DMS 273 (cell line): ENCODE measurements around the gene UBE2F.

Source experiments
- DNase-seq: peaks from one replicate; lab custom pipeline; 2025; ENCODE audit not compliant: unreplicated experiment; lab: John Stamatoyannopoulos, UW

Gene UBE2F

DNA sequence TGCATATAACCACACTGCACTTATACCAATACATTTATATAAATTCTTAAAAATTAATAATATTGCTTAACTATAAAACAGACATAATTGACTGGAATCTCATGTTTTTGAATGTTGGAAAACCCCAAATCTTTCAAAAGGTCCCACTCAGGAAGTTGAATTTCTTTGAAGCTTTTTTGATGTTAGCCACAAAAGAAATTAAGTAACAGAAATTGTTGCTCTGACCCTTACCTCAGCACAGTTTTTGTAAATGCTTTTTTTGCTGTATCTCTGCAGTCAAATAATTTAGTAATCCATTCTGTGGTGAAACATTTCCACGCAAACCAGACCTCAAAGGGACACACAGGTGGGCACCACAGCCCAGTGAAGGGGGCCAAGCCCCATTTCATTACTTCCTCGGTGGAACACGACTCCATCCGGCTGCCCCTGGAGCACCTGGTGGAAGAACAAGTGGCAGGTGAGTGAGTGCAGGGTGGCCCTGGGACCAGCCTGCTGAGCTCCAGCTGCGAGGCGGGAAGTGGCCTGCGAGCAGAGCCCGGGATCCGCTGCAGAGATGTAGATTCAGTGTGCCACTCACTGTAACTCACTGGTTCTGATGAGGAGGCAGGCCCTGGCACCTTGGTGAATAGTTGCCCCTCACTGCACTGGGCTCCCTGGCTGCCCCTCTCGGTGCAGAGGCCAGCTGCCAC, 102.4 kb downstream of the UBE2F start:
- no peak for DNase-seq

DNA sequence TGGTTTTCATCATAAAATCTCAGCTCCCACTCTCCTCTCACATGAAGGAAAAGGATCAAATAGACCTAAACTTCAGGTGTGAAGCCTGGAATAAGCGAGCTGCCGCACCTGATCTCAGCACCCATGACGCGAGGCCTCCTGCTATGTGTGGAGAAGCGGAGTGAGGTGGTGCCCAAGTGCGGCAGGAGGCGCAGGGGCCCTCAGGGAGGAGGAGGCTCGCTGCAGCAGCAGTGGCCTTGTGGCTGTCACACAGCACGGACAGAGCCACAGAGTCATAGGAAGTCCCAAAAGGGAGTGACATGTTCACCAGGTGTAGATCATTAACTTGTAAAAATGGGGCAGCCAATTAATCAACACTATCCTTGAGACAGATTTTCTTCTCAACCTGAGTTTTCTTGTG, 103.1 kb downstream of the UBE2F start:
- no peak for DNase-seq

DNA sequence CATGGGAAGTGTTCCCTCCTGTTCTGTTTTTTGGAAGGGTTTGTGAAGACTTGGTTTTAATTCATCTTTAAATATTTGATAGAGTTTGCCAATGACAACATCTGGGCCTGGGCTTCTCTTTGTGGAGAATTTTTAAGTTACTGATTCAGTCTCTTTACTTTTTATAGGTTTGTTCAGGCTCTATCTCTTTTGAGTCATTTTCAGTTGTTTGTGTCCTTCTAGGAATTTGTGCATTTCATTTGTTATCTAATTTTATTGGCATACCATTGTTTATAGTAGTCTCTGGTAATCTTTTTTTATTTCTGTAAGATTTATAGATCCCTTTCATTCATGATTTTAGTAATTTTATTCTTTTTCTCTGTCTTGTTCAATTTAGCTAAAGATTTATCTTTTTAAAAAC, 108.6 kb downstream of the UBE2F start:
- DNase-seq: no peak

DNA sequence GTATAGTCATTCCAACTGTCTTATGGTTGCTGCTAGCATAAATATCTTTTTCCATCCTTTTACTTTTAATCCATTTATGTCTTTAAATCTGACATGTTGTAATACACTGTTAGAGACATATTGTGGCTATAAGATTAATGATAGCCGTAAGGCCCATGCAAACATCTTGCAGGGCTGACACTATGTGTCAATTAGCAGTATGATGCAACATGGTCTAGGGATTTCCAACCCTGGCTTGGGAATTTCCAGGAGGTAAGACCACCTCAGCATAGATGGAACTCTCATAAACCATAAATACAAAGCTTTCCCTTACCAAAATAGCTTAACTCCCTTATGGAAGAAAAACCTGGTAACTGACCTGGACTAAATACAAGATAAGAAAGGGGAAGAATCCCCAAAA, 110.5 kb downstream of the UBE2F start:
- no peak for DNase-seq

DNA sequence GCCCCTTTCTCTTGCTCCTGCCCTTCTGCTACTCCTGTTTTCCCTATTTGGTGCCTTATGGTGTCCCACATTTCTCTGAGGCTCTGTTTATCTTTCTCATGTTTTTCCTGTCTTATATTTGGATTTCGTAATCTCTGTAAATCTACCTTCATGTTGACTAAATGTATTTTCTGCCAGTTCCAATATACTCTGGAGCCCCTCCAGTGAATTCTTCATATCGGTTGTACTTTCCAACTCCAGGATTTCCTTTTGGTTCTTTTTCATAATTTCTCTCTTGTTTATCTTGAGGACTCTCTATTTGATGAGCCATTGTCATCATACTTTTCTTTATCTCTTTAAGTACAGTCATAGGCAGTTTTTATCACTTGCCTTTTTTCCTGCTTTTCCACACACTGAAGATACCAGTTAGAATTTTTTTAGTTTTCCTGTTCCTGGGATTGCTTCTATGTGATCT, 113.1 kb downstream of the UBE2F start:
- DNase-seq: no peak

DNA sequence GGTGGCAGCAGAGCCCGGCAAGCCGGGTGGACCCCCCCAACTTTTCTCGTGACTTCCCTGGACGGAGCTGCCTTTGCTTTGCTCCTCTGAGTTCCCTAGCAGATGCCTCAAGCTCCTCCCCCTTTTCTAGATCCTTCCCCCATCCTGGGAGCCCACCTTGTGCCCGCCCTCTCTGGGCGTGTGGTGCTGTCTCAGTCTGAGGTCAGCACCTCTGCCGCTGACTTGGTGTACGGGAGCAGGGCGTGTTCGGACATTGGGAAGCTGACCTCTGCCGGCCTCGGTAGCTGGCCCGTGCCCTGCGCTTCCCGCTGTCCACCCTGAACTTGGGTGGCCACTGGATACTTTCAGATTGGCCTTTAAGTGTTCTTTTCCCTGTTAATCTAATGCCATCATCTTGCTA, 113.7 kb downstream of the UBE2F start:
- DNase-seq: no peak

DNA sequence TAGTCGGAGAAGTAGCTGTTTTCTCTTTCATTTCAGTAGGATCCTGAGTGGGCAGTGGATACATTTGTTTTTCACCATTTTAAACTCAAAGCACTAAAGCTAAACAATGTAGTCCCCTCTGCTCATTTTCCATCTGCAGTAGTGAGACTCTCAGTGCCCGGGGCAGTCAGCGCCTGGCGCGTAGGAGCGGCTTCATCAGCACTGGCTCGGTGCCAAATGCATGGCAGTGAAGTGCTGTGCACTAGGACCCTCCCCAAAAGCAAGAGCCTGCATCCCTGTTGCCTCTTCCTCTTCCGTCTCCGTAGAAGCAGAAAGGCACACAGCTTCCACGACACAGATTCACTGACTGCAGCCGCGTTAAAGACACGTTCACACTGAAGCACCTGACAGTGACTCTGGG, 114.3 kb downstream of the UBE2F start:
- DNase-seq: no peak

DNA sequence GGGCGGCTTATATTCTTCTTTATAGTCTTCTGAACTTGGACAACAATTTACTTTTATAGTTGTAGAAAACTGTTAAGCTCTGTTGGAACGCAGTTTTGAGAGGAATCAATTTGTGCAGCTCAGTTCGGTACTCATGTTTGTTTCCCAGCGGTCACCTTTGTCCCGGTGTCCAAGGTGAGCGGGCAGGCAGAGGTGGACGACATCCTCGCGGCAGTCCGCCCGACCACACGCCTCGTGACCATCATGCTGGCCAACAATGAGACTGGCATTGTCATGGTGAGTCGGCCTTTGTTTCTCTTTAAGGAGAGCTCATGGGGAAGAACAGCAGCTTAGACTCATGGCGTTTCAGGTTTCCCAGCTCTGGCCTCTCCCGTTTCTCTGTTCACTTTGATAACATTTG, 114.7 kb downstream of the UBE2F start:
- no peak for DNase-seq

DNA sequence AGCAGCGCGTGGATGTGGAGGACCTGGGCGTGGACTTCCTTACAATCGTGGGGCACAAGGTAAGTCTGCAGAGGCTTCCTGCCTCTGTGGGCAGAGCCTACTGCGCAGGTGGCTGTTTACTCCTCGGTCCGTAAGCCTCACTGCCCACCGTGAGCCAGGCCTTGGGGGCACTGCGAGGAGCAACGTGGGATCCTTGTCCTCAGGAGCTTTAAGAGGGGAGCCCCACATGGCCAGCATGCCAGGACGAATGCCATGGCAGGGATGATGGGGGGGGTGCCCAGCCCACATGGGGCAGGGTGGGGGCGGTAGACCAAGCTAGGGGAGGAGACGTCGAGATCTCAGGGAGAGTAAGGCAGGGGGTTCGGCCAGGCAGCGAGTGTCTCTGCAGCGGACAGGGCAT, 115.3 kb downstream of the UBE2F start:
- DNase-seq: no peak

DNA sequence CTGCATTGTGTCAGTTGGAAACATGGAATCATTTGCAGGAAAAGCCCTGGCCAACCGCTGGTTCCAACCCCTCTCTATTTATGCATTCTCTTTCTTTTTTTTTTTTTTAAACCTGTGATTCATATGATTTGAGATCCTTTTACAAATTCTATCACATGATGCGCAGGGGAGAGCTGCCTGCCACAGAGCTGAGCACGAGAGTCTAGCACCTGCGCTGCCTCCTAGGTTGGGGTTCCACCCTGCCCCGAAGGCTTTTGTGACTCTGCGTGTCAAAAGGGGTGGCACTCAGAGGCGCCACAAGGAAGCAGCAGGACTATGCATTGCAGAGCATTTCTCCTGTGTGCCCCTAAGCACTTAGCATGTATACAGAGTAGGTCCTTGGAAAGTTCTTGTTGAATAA, 116.0 kb downstream of the UBE2F start:
- no peak for DNase-seq

DNA sequence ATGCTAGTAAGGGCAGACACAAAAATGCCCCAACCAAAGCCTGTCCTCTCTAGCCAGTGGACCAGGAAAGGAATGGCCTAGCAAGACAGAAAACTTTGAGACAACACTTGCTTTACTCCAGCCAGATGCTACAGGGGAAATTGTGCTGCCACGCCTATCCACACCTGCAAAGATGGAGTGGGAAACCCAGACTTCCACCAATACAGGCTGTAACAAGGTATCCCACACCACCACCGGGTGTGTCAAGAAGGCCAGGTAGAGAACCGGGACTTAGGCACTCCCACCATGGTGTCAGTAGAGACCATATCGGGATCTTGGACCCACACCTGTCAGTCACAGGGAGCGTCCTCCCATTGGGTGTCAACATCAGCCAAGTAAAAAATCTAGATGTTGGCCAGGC, 117.1 kb downstream of the UBE2F start:
- DNase-seq: no peak

DNA sequence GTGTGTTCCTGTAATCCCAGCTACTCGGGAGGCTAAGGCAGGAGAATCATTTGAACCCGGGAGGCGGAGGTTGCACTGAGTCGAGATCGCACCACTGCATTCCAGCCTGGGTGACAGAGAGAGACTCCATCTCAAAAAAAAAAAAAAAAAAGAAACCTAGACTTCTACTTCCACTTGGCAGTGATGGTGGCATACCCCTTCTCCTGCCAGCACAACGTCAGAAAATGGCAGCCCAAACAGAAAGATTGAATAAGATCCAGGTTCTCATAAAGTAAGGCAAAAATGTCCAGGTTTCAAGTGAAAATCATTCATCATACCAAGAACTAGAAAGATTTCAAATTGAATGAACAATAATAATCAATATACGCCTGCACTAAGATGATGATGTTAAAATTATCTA, 117.9 kb downstream of the UBE2F start:
- no peak for DNase-seq

DNA sequence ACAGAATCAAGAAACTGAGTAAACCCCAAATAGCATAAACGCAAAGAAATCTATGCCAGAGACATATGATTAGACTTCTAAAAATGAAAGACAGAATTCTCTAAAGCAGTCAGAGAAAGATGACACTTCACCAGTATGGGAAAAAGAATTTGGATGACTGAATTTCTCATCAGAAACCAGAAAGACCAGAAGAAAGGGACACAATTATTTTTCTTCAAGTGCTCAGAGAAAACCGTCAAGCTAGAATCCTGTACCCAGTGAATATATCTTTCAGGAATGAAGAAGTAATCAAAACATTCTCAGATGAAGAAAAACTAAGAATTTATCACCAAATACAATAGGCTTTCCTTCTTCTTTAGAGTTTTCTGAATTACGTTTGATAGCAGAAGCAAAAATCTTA, 119.1 kb downstream of the UBE2F start:
- DNase-seq: no peak

DNA sequence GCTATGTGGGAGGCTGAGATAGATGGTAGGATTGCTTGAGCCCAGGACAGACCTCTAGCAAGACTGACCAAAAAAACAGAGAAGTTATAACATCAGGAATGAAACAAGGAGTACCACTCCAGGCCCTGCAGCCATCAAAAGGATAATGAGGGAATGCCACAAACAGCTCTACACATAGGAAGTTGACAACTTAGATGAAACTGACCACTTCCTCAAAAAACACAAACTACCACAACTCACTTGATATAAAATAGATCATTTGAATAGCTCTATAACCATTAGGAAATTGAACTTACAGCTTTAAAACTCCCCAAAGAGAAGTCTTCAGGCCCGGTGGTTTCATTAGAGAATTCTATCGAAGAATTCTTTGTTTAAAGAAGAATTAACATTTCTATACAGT, 120.4 kb downstream of the UBE2F start:
- DNase-seq: no peak

DNA sequence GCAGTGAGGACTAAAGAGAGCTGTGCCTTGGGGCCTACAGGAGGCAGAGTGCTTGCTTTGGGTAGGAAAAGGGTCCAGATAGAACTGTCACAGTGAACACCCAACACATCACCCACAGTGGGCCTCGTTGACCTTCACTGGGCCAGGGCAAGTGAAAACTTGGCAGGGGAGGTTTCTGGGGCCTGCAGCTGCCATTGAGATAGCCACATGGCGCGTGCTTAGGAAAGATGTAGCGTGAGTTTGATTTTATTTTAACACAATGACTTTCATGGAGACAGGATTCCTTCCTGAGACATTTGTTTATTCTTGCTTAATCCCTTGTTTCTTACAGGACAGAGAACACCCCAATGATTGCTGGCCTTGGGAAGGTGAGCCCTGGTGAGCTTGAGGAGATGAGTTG, 124.1 kb downstream of the UBE2F start:
- no peak for DNase-seq

DNA sequence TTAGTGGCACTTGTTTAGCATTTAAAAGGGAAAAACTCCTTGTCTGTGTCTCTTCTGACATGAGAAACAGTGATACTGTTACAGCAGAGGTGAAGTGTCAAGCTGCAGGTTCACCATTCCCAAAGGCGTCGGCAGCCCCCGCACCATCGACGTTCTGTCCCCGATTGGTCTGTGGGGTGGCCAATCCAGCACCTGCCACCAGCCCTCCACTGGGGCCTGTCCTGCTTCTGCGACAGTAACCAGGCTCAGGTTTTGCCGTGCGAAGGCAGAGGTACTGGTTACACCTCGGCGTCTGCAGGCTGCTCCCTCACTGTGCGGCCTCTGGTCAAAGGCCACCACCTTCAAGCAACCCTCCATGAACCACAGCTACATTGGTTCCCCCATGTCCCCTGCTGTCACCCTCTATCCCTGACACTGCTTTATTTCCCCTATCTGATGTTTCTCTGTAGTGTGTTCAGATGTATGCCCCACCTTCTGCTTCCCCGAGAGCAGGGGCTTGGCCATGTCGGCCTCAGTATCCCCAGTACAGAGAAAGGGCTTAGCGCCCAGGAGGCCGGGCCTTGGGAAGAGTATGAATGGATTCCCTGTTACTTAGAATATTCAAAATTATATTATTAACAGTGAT, 124.7 kb downstream of the UBE2F start:
- DNase-seq: no peak
